Endothelial cell of umbilical vein (primary cell): ENCODE results near the gene AKAP13. TPM values are rescaled to one million over a fixed set of nuclear protein-coding genes. Genes with fewer than 3 reads are reported as not detected.

Source experiments
- BruUV-seq: library from RNA; stranded (reverse); fragments of 400-500 nt; replicated peaks from 2 replicates; lab custom pipeline; 2021; lab: Mats Ljungman, UMichigan
- CTCF ChIA-PET: fragments of 300-600, 350-600 bp; sonication (Branson Sonifier 250); formaldehyde crosslinking; loops from one replicate; lab custom pipeline; 2021; ENCODE audit warnings: antibody characterized with exemption, inconsistent platforms; lab: Charles Lee
- POLR2A ChIA-PET: fragments of 300-600, 350-600 bp; sonication (Branson Sonifier 250); formaldehyde crosslinking; loops from one replicate; lab custom pipeline; 2021; ENCODE audit warnings: antibody characterized with exemption, inconsistent platforms; lab: Charles Lee
- DNase-seq: peaks from one replicate; pipeline ENCODE4 v3.0.0-alpha.2; 2011; ENCODE audit warnings: low read depth, low spot score
- FAIRE-seq: peaks from 2 replicates; lab custom pipeline; 2011; peaks lifted over from hg19 to GRCh38; lab: Jason Lieb, UNC
- H2AFZ ChIP-seq: 2 replicates; pipeline ENCODE4 v1.6.0; 2012; ENCODE audit warnings: low read depth, low read length, control low read depth, inconsistent platforms
- H3K27ac ChIP-seq: 2 replicates; pipeline ENCODE4 v1.5.1; 2011; ENCODE audit warnings: low read depth, mild to moderate bottlenecking, control low read depth, low read length, moderate library complexity; ENCODE audit not compliant: insufficient read depth
- H3K27me3 ChIP-seq, 2 experiments: 2 replicates each; pipeline versions ENCODE4 v1.6.0 to v1.6.1; 2011; ENCODE audit warnings: low read length in 2 of 2, mixed read lengths in 1 of 2; ENCODE audit not compliant: control insufficient read depth in 2 of 2, insufficient read depth in 2 of 2
- H3K36me3 ChIP-seq, 2 experiments: 2 replicates in 1 of 2; 3 replicates in 1 of 2; pipeline ENCODE4 v1.5.1; 2011; ENCODE audit warnings: low read length in 2 of 2, mild to moderate bottlenecking in 1 of 2, moderate library complexity in 1 of 2; ENCODE audit not compliant: control insufficient read depth in 2 of 2, insufficient read depth in 2 of 2; ENCODE audit errors: extremely low read depth in 1 of 2
- H3K4me1 ChIP-seq: 3 replicates; pipeline ENCODE4 v1.5.1; 2011; ENCODE audit warnings: mild to moderate bottlenecking, low read length; ENCODE audit not compliant: control insufficient read depth, insufficient read depth; ENCODE audit errors: extremely low read depth
- H3K4me2 ChIP-seq: 2 replicates; pipeline ENCODE4 v1.6.1; 2011; ENCODE audit warnings: low read length, control low read depth, mixed read lengths; ENCODE audit not compliant: insufficient read depth
- H3K4me3 ChIP-seq, 3 experiments: fragments of 200-600 bp in 1 of 3; sonication (generic), shearing (Covaris generic) in 1 of 3; replicated peaks in 1 of 3; 2 replicates each; pipeline ENCODE4 v1.5.1; 2011 to 2016; ENCODE audit warnings: control low read depth in 3 of 3, low read length in 3 of 3, mild to moderate bottlenecking in 2 of 3, inconsistent platforms in 1 of 3, low read depth in 1 of 3, moderate library complexity in 1 of 3; ENCODE audit not compliant: insufficient read depth in 1 of 3
- H3K79me2 ChIP-seq: 2 replicates; pipeline ENCODE4 v1.6.0; 2012; ENCODE audit warnings: low read length, inconsistent platforms; ENCODE audit not compliant: control insufficient read depth, insufficient read depth
- H3K9ac ChIP-seq: replicated peaks from 2 replicates; pipeline ENCODE3; 2011; ENCODE audit warnings: low read length, control low read depth; ENCODE audit not compliant: insufficient read depth; ENCODE audit errors: extremely low read depth
- H3K9me1 ChIP-seq: replicated peaks from 3 replicates; pipeline ENCODE4 v1.6.0; 2011; ENCODE audit warnings: mild to moderate bottlenecking, low read length; ENCODE audit not compliant: control insufficient read depth, insufficient read depth; ENCODE audit errors: extremely low read depth
- H3K9me3 ChIP-seq: replicated peaks from 2 replicates; pipeline ENCODE4 v1.5.1; 2012; ENCODE audit warnings: low read length, inconsistent platforms; ENCODE audit not compliant: control insufficient read depth, insufficient read depth
- H4K20me1 ChIP-seq: replicated peaks from 2 replicates; pipeline ENCODE3; 2011; ENCODE audit warnings: mild to moderate bottlenecking, low read length; ENCODE audit not compliant: control insufficient read depth, insufficient read depth; ENCODE audit errors: extremely low read depth
- GATA2 ChIP-seq: IDR thresholded peaks from 2 replicates; pipeline ENCODE4 v1.7.0; 2011; ENCODE audit warnings: low read depth, mild to moderate bottlenecking, moderate library complexity, mixed read lengths, low read length; ENCODE audit not compliant: insufficient read length, insufficient read depth
- MYC ChIP-seq: IDR thresholded peaks from one replicate; pipeline ENCODE4 v1.6.1; 2011; ENCODE audit warnings: mild to moderate bottlenecking, low read depth, low read length
- POLR2AphosphoS5 ChIP-seq: IDR thresholded peaks from 2 replicates; pipeline ENCODE4 v1.6.1; 2012; ENCODE audit warnings: low read depth, mild to moderate bottlenecking, control low read depth, low read length, moderate library complexity; ENCODE audit not compliant: insufficient read depth
- dilution Hi-C: fragments of 300-500 bp; cut with MboI; formaldehyde crosslinking; loops from one replicate; pipeline ENCODE4 v1.15.0; 2019; ENCODE audit warnings: low sequenced_read_pairs; ENCODE audit not compliant: extremely low pct_ligation_motif_present
- intact Hi-C: fragments of 100-400 bp; cut with micrococcal nuclease; formaldehyde crosslinking; loops from one replicate; pipeline ENCODE4 v1.10.0; 2022
- polyA plus RNA-seq, 4 experiments: library from polyadenylated mRNA; depleted of rRNA in 3 of 4; stranded (reverse) in 3 of 4; unstranded in 1 of 4; fragments of >200 nt; gene quantifications; 2 replicates each; pipeline versions ENCODE4 v1.2.1 to v1.2.3, GENCODE V29; 2011 to 2012; ENCODE audit warnings: missing spikeins in 1 of 4
- total RNA-seq: library from RNA; stranded (reverse); gene quantifications from 2 replicates; pipeline ENCODE4 v1.2.3, GENCODE V29; 2021
- TF ChIP-seq, protein P1 (sequence below), 2 donors: IDR thresholded peaks; 1 replicate in 1 of 2; 2 replicates in 1 of 2; pipeline ENCODE4 v1.5.1; 2011; ENCODE audit warnings: low read length in 2 of 2, mild to moderate bottlenecking in 2 of 2, moderate library complexity in 2 of 2, control low read depth in 1 of 2, inconsistent platforms in 1 of 2, low read depth in 1 of 2; ENCODE audit not compliant: insufficient read depth in 1 of 2; ENCODE audit errors: extremely low read depth in 1 of 2
- TF ChIP-seq, protein P2 (sequence below): IDR thresholded peaks from 2 replicates; pipeline ENCODE4 v1.6.1; 2011; ENCODE audit not compliant: insufficient read depth, insufficient read length

AKAP13 gene
- total and polyA plus RNA-seq, 2 donors (not counting 3 experiments of a cell fraction or from before 2014, with no cell fraction given): 22.8 to 87.8 TPM

DNA sequence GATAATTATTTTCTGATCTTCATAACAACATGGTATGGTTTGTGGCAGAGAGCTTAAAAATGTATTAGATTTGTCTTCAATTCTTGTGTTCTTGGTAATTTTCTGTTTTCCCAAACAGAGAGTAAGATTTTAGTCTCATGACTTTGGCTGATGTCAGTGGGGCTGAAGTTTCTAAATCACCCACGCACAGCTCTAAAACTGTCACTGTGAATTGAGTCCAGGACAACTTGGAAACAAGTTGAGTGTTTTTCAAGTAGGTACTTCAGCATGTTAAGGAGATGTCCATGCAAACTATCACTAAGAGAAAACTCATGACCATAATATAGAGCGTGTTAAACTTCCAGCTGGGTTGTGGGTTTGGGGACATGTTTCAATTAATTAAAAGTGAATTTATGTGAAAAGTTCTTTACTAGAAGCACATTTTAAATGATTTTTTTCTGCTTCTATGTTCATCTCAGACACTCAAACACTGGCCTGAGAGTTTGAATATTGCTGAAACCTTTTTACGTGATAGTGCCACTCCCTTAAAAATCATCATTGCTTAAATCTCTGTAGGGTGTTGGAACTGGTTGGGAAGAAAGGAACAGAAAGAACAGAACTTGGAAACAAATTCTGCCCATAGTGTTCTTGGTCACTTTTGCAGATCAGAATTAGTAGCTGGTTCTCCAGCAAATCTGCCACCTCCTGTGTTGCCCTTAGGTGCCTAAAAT is 324.5 kb downstream of the AKAP13 start:
- peaks cover 2% of the 10 kb centered on the region for H3K79me2 ChIP-seq
- BruUV-seq: no TSS peak
- no peaks in the 10 kb centered on the region for H3K9me3 ChIP-seq
- intact Hi-C loops: loop anchor here (10.0 kb wide), 3 partner anchors 120 to 410 kb away; no protein-coding TSS in a partner anchor
- H3K4me2 ChIP-seq: no peak overlapping the region
- no peak overlapping the region for H3K9ac ChIP-seq
- dilution Hi-C loops: no loop called here
- peaks cover 30% of the 10 kb centered on the region for H3K4me1 ChIP-seq
- TF ChIP-seq GATA2: no peak
- TF ChIP-seq, protein P1, sequence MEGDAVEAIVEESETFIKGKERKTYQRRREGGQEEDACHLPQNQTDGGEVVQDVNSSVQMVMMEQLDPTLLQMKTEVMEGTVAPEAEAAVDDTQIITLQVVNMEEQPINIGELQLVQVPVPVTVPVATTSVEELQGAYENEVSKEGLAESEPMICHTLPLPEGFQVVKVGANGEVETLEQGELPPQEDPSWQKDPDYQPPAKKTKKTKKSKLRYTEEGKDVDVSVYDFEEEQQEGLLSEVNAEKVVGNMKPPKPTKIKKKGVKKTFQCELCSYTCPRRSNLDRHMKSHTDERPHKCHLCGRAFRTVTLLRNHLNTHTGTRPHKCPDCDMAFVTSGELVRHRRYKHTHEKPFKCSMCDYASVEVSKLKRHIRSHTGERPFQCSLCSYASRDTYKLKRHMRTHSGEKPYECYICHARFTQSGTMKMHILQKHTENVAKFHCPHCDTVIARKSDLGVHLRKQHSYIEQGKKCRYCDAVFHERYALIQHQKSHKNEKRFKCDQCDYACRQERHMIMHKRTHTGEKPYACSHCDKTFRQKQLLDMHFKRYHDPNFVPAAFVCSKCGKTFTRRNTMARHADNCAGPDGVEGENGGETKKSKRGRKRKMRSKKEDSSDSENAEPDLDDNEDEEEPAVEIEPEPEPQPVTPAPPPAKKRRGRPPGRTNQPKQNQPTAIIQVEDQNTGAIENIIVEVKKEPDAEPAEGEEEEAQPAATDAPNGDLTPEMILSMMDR (IDR thresholded peaks at IDR 0.05; ENCODE audit: extremely low read depth in 1 of 2, insufficient read depth in 1 of 2, low read depth in 1 of 2, low read length in 2 of 2): no peak
- no peak for TF ChIP-seq POLR2AphosphoS5
- TF ChIP-seq, protein P2, sequence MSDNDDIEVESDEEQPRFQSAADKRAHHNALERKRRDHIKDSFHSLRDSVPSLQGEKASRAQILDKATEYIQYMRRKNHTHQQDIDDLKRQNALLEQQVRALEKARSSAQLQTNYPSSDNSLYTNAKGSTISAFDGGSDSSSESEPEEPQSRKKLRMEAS: no peak
- TF ChIP-seq MYC: no peak
- no peak for DNase-seq
- H3K4me3 ChIP-seq: no peak overlapping the region
- FAIRE-seq: no peak
- no peak overlapping the region for H2AFZ ChIP-seq
- H3K9me1 ChIP-seq: no peaks in the 10 kb centered on the region
- no peaks in the 10 kb centered on the region for H4K20me1 ChIP-seq
- ChIA-PET CTCF (interaction anchor here (1.1 kb wide), 1 partner anchor 113 kb away, joined by 3 read pairs; no protein-coding TSS in a partner anchor), POLR2A (no interaction called here)
- H3K27ac ChIP-seq: no peak overlapping the region
- no peaks in the 10 kb centered on the region for H3K36me3 ChIP-seq
- no peaks in the 10 kb centered on the region for H3K27me3 ChIP-seq
